ENCODE results near the gene THBS3. TPM values are rescaled to one million over a fixed set of nuclear protein-coding genes. Genes with fewer than 3 reads are reported as not detected.

Gene THBS3
- total and polyA plus RNA-seq, 9 of the 15 experiments (the other 6 are each of a cell fraction or from before 2014, with no cell fraction given): 0.59 to 8.3 (median 3.2) TPM

DNA sequence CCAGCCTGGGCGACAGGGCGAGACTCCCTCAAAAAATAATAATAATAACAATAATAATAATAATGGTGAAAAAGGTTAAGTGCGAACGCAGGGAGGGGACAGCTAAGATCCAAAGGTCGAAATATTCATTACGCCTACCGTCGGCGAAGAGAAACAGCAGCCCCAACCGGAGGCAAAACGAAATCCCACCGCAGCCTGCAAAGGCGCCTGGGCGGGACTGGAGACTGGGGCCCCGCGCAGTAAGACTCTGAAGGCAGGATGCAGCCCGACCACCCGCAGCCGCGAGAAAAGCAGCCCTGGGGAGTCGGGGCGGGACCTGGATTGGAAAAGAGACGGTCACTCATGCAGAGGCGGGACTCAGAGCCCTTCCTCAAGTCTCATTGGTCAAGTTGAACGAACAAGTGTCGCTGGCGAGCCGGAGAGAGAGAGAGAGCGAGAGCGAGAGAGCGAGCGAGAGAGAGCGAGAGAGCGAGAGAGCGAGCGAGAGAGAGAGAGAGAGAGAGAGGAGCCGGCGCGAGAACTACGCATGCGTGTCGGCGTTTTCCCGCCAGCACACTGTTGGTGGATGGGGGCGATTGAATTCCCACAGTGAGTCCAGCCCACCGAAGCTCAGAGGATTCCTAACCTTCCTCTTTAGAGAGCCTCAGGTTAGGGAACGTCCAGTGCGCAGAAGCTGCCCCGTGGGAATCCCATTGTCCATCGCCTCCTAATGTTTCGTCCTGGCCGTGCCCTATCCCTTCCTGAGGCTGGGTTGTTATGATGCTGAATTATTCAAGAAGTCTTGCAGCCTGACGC is 36.9 kb upstream of the THBS3 start (continued):
- TF ChIP-seq, protein P1, sequence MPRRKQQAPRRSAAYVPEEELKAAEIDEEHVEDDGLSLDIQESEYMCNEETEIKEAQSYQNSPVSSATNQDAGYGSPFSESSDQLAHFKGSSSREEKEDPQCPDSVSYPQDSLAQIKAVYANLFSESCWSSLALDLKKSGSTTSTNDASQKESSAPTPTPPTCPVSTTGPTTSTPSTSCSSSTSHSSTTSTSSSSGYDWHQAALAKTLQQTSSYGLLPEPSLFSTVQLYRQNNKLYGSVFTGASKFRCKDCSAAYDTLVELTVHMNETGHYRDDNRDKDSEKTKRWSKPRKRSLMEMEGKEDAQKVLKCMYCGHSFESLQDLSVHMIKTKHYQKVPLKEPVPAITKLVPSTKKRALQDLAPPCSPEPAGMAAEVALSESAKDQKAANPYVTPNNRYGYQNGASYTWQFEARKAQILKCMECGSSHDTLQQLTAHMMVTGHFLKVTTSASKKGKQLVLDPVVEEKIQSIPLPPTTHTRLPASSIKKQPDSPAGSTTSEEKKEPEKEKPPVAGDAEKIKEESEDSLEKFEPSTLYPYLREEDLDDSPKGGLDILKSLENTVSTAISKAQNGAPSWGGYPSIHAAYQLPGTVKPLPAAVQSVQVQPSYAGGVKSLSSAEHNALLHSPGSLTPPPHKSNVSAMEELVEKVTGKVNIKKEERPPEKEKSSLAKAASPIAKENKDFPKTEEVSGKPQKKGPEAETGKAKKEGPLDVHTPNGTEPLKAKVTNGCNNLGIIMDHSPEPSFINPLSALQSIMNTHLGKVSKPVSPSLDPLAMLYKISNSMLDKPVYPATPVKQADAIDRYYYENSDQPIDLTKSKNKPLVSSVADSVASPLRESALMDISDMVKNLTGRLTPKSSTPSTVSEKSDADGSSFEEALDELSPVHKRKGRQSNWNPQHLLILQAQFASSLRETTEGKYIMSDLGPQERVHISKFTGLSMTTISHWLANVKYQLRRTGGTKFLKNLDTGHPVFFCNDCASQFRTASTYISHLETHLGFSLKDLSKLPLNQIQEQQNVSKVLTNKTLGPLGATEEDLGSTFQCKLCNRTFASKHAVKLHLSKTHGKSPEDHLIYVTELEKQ (CRISPR knock-in tag; IDR thresholded peaks at IDR 0.05): peak; percentile 43; the same call in 1 of the 2 replicates
- TF ChIP-seq, protein P2, sequence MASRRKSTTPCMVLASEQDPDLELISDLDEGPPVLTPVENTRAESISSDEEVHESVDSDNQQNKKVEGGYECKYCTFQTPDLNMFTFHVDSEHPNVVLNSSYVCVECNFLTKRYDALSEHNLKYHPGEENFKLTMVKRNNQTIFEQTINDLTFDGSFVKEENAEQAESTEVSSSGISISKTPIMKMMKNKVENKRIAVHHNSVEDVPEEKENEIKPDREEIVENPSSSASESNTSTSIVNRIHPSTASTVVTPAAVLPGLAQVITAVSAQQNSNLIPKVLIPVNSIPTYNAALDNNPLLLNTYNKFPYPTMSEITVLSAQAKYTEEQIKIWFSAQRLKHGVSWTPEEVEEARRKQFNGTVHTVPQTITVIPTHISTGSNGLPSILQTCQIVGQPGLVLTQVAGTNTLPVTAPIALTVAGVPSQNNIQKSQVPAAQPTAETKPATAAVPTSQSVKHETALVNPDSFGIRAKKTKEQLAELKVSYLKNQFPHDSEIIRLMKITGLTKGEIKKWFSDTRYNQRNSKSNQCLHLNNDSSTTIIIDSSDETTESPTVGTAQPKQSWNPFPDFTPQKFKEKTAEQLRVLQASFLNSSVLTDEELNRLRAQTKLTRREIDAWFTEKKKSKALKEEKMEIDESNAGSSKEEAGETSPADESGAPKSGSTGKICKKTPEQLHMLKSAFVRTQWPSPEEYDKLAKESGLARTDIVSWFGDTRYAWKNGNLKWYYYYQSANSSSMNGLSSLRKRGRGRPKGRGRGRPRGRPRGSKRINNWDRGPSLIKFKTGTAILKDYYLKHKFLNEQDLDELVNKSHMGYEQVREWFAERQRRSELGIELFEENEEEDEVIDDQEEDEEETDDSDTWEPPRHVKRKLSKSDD (conservative IDR thresholded peaks at IDR 0.05; ENCODE audit: low read length): peak; percentile 80; the same call in 1 of the 2 replicates
- TF ChIP-seq MTA1 (IDR thresholded peaks at IDR 0.05; ENCODE audit: borderline replicate concordance) (peak; percentile 97), HLTF (IDR thresholded peaks at IDR 0.05) (peak; percentile 100), XRCC3 (IDR thresholded peaks at IDR 0.05) (no peak; the same call in 1 of the 2 replicates), MECOM (CRISPR knock-in tag; IDR thresholded peaks at IDR 0.05) (no peak; the same call in 1 of the 2 replicates), TAF7 (tag; IDR thresholded peaks at IDR 0.05) (peak; percentile 75), ZNF24 (IDR thresholded peaks at IDR 0.05) (peak; percentile 97), ZNF644 (tag; IDR thresholded peaks at IDR 0.05; ENCODE audit: low read depth) (no peak), HNRNPLL (IDR thresholded peaks at IDR 0.05; ENCODE audit: low read depth, low read length, poor library complexity, severe bottlenecking) (peak; percentile 59), ZNF445 (CRISPR knock-in tag; IDR thresholded peaks at IDR 0.05; ENCODE audit: low read depth) (no peak), ZNF224 (CRISPR knock-in tag; IDR thresholded peaks at IDR 0.05) (peak; percentile 87; the same call in 1 of the 2 replicates), SRSF7 (optimal IDR thresholded peaks at IDR 0.05; ENCODE audit: low read depth, low read length) (no peak), NFE2L1 (tag; IDR thresholded peaks at IDR 0.05; ENCODE audit: borderline replicate concordance, low read depth) (no peak), CBFA2T2 (conservative IDR thresholded peaks at IDR 0.05) (0 out of 2 replicates have a peak, but pooled peaks have one; percentile 40), ZNF57 (CRISPR knock-in tag; IDR thresholded peaks at IDR 0.05) (no peak)
- TF ChIP-seq, protein P3, sequence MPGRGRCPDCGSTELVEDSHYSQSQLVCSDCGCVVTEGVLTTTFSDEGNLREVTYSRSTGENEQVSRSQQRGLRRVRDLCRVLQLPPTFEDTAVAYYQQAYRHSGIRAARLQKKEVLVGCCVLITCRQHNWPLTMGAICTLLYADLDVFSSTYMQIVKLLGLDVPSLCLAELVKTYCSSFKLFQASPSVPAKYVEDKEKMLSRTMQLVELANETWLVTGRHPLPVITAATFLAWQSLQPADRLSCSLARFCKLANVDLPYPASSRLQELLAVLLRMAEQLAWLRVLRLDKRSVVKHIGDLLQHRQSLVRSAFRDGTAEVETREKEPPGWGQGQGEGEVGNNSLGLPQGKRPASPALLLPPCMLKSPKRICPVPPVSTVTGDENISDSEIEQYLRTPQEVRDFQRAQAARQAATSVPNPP (IDR thresholded peaks at IDR 0.05; ENCODE audit: borderline replicate concordance, insufficient read depth, insufficient read length): no peak
- TF ChIP-seq, protein P4, sequence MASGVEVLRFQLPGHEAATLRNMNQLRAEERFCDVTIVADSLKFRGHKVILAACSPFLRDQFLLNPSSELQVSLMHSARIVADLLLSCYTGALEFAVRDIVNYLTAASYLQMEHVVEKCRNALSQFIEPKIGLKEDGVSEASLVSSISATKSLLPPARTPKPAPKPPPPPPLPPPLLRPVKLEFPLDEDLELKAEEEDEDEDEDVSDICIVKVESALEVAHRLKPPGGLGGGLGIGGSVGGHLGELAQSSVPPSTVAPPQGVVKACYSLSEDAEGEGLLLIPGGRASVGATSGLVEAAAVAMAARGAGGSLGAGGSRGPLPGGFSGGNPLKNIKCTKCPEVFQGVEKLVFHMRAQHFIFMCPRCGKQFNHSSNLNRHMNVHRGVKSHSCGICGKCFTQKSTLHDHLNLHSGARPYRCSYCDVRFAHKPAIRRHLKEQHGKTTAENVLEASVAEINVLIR (CRISPR knock-in tag; IDR thresholded peaks at IDR 0.05): peak; percentile 69
